Sigmoid colon (tissue), 4 donors: Measurements from ENCODE around the gene TMSB10.

Source experiments
- CTCF ChIP-seq, 4 experiments: fragments of 450-650 bp in 3 of 4; fragments of 200-600 bp in 1 of 4; IDR thresholded peaks; one replicate each; pipeline ENCODE4 v1.5.1; 2016 to 2019; ENCODE audit warnings: antibody characterized with exemption in 4 of 4, mild to moderate bottlenecking in 3 of 4, moderate library complexity in 2 of 4
- POLR2A ChIP-seq, 2 donors: fragments of 450-650 bp; IDR thresholded peaks; one replicate each; pipeline ENCODE4 v1.6.1; 2016; ENCODE audit warnings: antibody characterized with exemption in 2 of 2, mild to moderate bottlenecking in 2 of 2, moderate library complexity in 2 of 2
- POLR2AphosphoS5 ChIP-seq, 4 donors: sonication (generic); formaldehyde crosslinking; IDR thresholded peaks; one replicate each; pipeline ENCODE4 v1.6.1; 2017; ENCODE audit warnings: antibody characterized with exemption in 4 of 4

DNA sequence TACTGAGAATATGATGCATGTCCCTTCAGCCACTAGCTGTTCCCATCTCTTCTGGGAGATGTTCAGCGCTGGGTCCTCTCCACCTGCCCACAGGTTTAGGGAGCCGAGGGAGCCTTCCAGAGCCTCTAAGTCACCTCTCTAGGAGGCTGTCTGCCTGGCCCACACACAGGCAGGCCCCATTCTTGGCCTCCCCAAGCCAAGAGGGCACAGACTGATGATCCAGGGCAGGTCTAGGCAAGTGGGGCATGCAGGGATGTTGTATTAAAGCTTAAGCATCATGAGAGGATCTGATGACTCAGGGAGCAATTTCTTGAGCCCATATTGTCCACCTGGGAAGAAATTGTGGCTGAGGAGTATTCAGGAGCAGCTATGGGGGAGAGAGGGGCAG is 19.9 kb downstream of the TMSB10 start:
- no peak for TF ChIP-seq CTCF (IDR thresholded peaks at IDR 0.05)
- TF ChIP-seq POLR2A (IDR thresholded peaks at IDR 0.05) = no peak
- TF ChIP-seq POLR2AphosphoS5 (IDR thresholded peaks at IDR 0.05) = no peak
